Sigmoid colon (tissue), 4 donors: ENCODE measurements around the gene ATP13A2.

Experiments used
- EP300 ChIP-seq, 4 donors: sonication (generic); formaldehyde crosslinking; IDR thresholded peaks; one replicate each; pipeline ENCODE4 v1.6.1; 2017; ENCODE audit warnings: antibody characterized with exemption in 4 of 4
- POLR2A ChIP-seq, 2 donors: fragments of 450-650 bp; IDR thresholded peaks; one replicate each; pipeline ENCODE4 v1.6.1; 2016; ENCODE audit warnings: antibody characterized with exemption in 2 of 2, mild to moderate bottlenecking in 2 of 2, moderate library complexity in 2 of 2
- POLR2AphosphoS5 ChIP-seq, 4 donors: sonication (generic); formaldehyde crosslinking; IDR thresholded peaks; one replicate each; pipeline ENCODE4 v1.6.1; 2017; ENCODE audit warnings: antibody characterized with exemption in 4 of 4
- TF ChIP-seq, protein P1 (sequence below), 4 experiments: fragments of 450-650 bp in 3 of 4; fragments of 200-600 bp in 1 of 4; IDR thresholded peaks; one replicate each; pipeline ENCODE4 v1.5.1; 2016 to 2019; ENCODE audit warnings: antibody characterized with exemption in 4 of 4, mild to moderate bottlenecking in 3 of 4, moderate library complexity in 2 of 4

- TF ChIP-seq POLR2AphosphoS5 (IDR thresholded peaks at IDR 0.05) (no peak), EP300 (IDR thresholded peaks at IDR 0.05) (no peak), POLR2A (IDR thresholded peaks at IDR 0.05) (no peak)
- TF ChIP-seq, protein P1, sequence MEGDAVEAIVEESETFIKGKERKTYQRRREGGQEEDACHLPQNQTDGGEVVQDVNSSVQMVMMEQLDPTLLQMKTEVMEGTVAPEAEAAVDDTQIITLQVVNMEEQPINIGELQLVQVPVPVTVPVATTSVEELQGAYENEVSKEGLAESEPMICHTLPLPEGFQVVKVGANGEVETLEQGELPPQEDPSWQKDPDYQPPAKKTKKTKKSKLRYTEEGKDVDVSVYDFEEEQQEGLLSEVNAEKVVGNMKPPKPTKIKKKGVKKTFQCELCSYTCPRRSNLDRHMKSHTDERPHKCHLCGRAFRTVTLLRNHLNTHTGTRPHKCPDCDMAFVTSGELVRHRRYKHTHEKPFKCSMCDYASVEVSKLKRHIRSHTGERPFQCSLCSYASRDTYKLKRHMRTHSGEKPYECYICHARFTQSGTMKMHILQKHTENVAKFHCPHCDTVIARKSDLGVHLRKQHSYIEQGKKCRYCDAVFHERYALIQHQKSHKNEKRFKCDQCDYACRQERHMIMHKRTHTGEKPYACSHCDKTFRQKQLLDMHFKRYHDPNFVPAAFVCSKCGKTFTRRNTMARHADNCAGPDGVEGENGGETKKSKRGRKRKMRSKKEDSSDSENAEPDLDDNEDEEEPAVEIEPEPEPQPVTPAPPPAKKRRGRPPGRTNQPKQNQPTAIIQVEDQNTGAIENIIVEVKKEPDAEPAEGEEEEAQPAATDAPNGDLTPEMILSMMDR (IDR thresholded peaks at IDR 0.05): no peak
Measured at GRCh38 chr1:16961297-16962133, 50.2 kb downstream of the ATP13A2 start.
